HepG2 (cell line): ENCODE measurements around the gene TBC1D22A. TPM values are rescaled to one million over a fixed set of nuclear protein-coding genes. Genes with fewer than 3 reads are reported as not detected.

Experiments
- ATAC-seq: fragments of 200-7000 bp; cut with Tn5 transposase; 3 replicates; pipeline ENCODE4 v1.9.1; 2020; ENCODE audit warnings: mild to moderate bottlenecking, moderate library complexity
- BruUV-seq: library from RNA; stranded (reverse); fragments of 400-500 nt; replicated peaks from 2 replicates; lab custom pipeline; 2021; lab: Mats Ljungman, UMichigan
- CTCF ChIA-PET: fragments of 300-600 bp; formaldehyde crosslinking; extraction: SDS; loops from one replicate; lab custom pipeline; 2021; ENCODE audit warnings: low total read pairs, inconsistent platforms, low intra/inter-chr PET ratio; lab: Yijun Ruan, JAX
- POLR2A ChIA-PET: fragments of 350-600 bp; sonication (Branson Sonifier 250); formaldehyde crosslinking; loops from one replicate; lab custom pipeline; 2020; ENCODE audit warnings: antibody characterized with exemption, inconsistent platforms; lab: Yijun Ruan, JAX
- DNase-seq: peaks from one replicate; pipeline ENCODE4 v3.0.0-alpha.2; 2015; ENCODE audit warnings: low spot score
- FAIRE-seq: peaks from 3 replicates; lab custom pipeline; 2011; peaks lifted over from hg19 to GRCh38; lab: Jason Lieb, UNC
- H2AFZ ChIP-seq: one replicate; pipeline ENCODE4 v1.6.1; 2011; ENCODE audit warnings: low read length, inconsistent platforms
- H3K27ac ChIP-seq: fragments of 300-600 bp; 3 replicates; pipeline ENCODE4 v1.8.0; 2011; ENCODE audit warnings: mixed run types, mild to moderate bottlenecking, mixed read lengths, low read length, inconsistent platforms; ENCODE audit not compliant: insufficient read depth; ENCODE audit errors: extremely low read length
- H3K27me3 ChIP-seq, 2 experiments: fragments of 200-600 bp in 1 of 2; 2 replicates in 1 of 2; 3 replicates in 1 of 2; pipeline versions ENCODE4 v1.6.0 to v1.8.0; 2011; ENCODE audit warnings: low read length in 2 of 2, mild to moderate bottlenecking in 2 of 2, moderate library complexity in 2 of 2, inconsistent platforms in 1 of 2; ENCODE audit not compliant: insufficient read depth in 2 of 2, control insufficient read depth in 1 of 2
- H3K36me3 ChIP-seq, 2 experiments: fragments of 200-600 bp in 1 of 2; replicated peaks in 1 of 2; 2 replicates in 1 of 2; 3 replicates in 1 of 2; pipeline versions ENCODE4 v1.5.1 to v1.8.0; 2011; ENCODE audit warnings: low read length in 2 of 2, inconsistent platforms in 1 of 2; ENCODE audit not compliant: insufficient read depth in 2 of 2, control insufficient read depth in 1 of 2
- H3K4me1 ChIP-seq: 2 replicates; pipeline ENCODE4 v1.5.1; 2012; ENCODE audit warnings: low read length, inconsistent platforms; ENCODE audit not compliant: insufficient read depth
- H3K4me2 ChIP-seq: 2 replicates; pipeline ENCODE4 v1.6.0; 2011; ENCODE audit warnings: low read depth, low read length, inconsistent platforms
- H3K4me3 ChIP-seq, 3 experiments: fragments of 200-600 bp in 1 of 3; sonication (generic), shearing (Covaris generic) in 1 of 3; replicated peaks in 1 of 3; 2 replicates each; pipeline ENCODE4 v1.5.1; 2011 to 2016; ENCODE audit warnings: low read length in 3 of 3, inconsistent platforms in 2 of 3, low read depth in 2 of 3, mild to moderate bottlenecking in 2 of 3, control low read depth in 1 of 3, mixed read lengths in 1 of 3; ENCODE audit not compliant: insufficient read depth in 1 of 3
- H3K79me2 ChIP-seq: one replicate; pipeline ENCODE4 v1.6.1; 2011; ENCODE audit warnings: low read length, inconsistent platforms; ENCODE audit not compliant: insufficient read depth
- H3K9ac ChIP-seq: 2 replicates; pipeline ENCODE4 v1.6.0; 2011; ENCODE audit warnings: mild to moderate bottlenecking, low read depth, low read length, inconsistent platforms; ENCODE audit not compliant: insufficient read depth
- H3K9me3 ChIP-seq: 2 replicates; pipeline ENCODE4 v1.5.1; 2012; ENCODE audit warnings: mild to moderate bottlenecking, low read length
- H4K20me1 ChIP-seq: 2 replicates; pipeline ENCODE4 v1.6.0; 2011; ENCODE audit warnings: inconsistent platforms, mild to moderate bottlenecking, low read length, moderate library complexity; ENCODE audit not compliant: insufficient read depth
- ATF1 ChIP-seq: IDR thresholded peaks from 2 replicates; pipeline ENCODE4 v1.6.1; 2016; ENCODE audit warnings: mild to moderate bottlenecking, control low read depth
- BRD4 ChIP-seq: sonication (generic); formaldehyde crosslinking; IDR thresholded peaks from 2 replicates; pipeline ENCODE4 v1.4.0; 2020; ENCODE audit warnings: missing genetic modification reagents
- FIP1L1 ChIP-seq: fragments of 200-400 bp; formaldehyde crosslinking; IDR thresholded peaks from 2 replicates; pipeline ENCODE4 v1.6.1; 2018; ENCODE audit warnings: low read depth, mild to moderate bottlenecking, low read length, moderate library complexity, borderline replicate concordance; ENCODE audit not compliant: insufficient read depth
- GTF2F1 ChIP-seq: fragments of 150-350 bp; IDR thresholded peaks from 2 replicates; pipeline ENCODE4 v1.6.1; 2014; ENCODE audit warnings: low read length
- HIVEP1 ChIP-seq: sonication (generic); formaldehyde crosslinking; IDR thresholded peaks from 2 replicates; pipeline ENCODE4 v1.4.0; 2020; ENCODE audit warnings: mild to moderate bottlenecking, missing genetic modification reagents
- HNRNPH1 ChIP-seq: fragments of 200-400 bp; formaldehyde crosslinking; optimal IDR thresholded peaks from 2 replicates; pipeline ENCODE3; 2017; ENCODE audit warnings: mild to moderate bottlenecking, low read depth, low read length
- JUN ChIP-seq: sonication (generic); formaldehyde crosslinking; IDR thresholded peaks from 2 replicates; pipeline ENCODE4 v1.4.0; 2020; ENCODE audit warnings: mild to moderate bottlenecking, missing genetic modification reagents
- KAT7 ChIP-seq: IDR thresholded peaks from 2 replicates; pipeline ENCODE4 v1.6.1; 2018; ENCODE audit warnings: borderline replicate concordance, missing compliant biosample characterization
- NFKBIZ ChIP-seq: IDR thresholded peaks from 2 replicates; pipeline ENCODE4 v1.6.1; 2018; ENCODE audit warnings: missing genetic modification reagents, missing compliant biosample characterization
- PAWR ChIP-seq: sonication (generic); formaldehyde crosslinking; IDR thresholded peaks from 2 replicates; pipeline ENCODE4 v1.4.0; 2020; ENCODE audit warnings: missing genetic modification reagents, mild to moderate bottlenecking, borderline replicate concordance
- PLRG1 ChIP-seq: fragments of 450-650 bp; conservative IDR thresholded peaks from 2 replicates; pipeline ENCODE4 v1.6.1; 2016
- RARG ChIP-seq: sonication (generic); formaldehyde crosslinking; IDR thresholded peaks from 2 replicates; pipeline ENCODE4 v1.4.0; 2020; ENCODE audit warnings: low read depth, mild to moderate bottlenecking, missing genetic modification reagents
- RCOR2 ChIP-seq: IDR thresholded peaks from 2 replicates; pipeline ENCODE4 v1.6.1; 2016; ENCODE audit warnings: missing biosample characterization, missing genetic modification reagents
- THYN1 ChIP-seq: sonication (generic); formaldehyde crosslinking; IDR thresholded peaks from 2 replicates; pipeline ENCODE4 v1.8.1; 2023; ENCODE audit warnings: low read depth, mild to moderate bottlenecking, moderate library complexity, missing genetic modification reagents, borderline replicate concordance
- U2AF2 ChIP-seq: fragments of 200-400 bp; formaldehyde crosslinking; IDR thresholded peaks from 2 replicates; pipeline ENCODE4 v1.6.1; 2017; ENCODE audit warnings: low read depth, mild to moderate bottlenecking, low read length
- ZMYM3 ChIP-seq: sonication (generic); formaldehyde crosslinking; IDR thresholded peaks from 2 replicates; pipeline ENCODE4 v1.5.1; 2020; ENCODE audit warnings: mild to moderate bottlenecking, missing genetic modification reagents
- ZNF138 ChIP-seq: sonication (generic); formaldehyde crosslinking; IDR thresholded peaks from 2 replicates; pipeline ENCODE4 v1.5.0; 2020; ENCODE audit warnings: mild to moderate bottlenecking, low read depth, missing genetic modification reagents
- ZNF232 ChIP-seq: sonication (generic); formaldehyde crosslinking; IDR thresholded peaks from 2 replicates; pipeline ENCODE4 v1.4.0; 2020; ENCODE audit warnings: missing genetic modification reagents, borderline replicate concordance
- ZNF451 ChIP-seq: sonication (generic); formaldehyde crosslinking; IDR thresholded peaks from 2 replicates; pipeline ENCODE4 v1.5.0; 2020; ENCODE audit warnings: mild to moderate bottlenecking, missing genetic modification reagents
- ZNF7 ChIP-seq: IDR thresholded peaks from 2 replicates; pipeline ENCODE4 v1.6.1; 2016; ENCODE audit warnings: missing biosample characterization, missing genetic modification reagents
- WGBS: methylation state at CpG from one replicate; pipeline ENCODE4 v1.1.6; 2017; ENCODE audit warnings: low lambda C conversion rate; 5-methylcytosine and 5-hydroxymethylcytosine counted together
- in situ Hi-C: cut with HindIII; loops from 2 replicates; pipeline ENCODE4 v1.10.0; 2017; ENCODE audit warnings: low pct_unique_long_range_greater_than_20kb; ENCODE audit not compliant: extremely low pct_ligation_motif_present
- intact Hi-C: fragments of 100-400 bp; cut with micrococcal nuclease; formaldehyde crosslinking; loops from one replicate; pipeline ENCODE4 v1.10.0; 2022; ENCODE audit not compliant: unreplicated experiment
- polyA plus RNA-seq, 8 experiments: library from polyadenylated mRNA; depleted of rRNA in 3 of 8; stranded (reverse) in 7 of 8; unstranded in 1 of 8; fragments of >200 nt; fragmentation: Illumina TruSeq in 4 of 8; extraction: Trizol in 4 of 8; gene quantifications; 2 replicates each; pipeline versions ENCODE4 v1.2.1 to v1.2.3, GENCODE V29; 2011 to 2016; ENCODE audit warnings: low read depth in 4 of 8, missing spikeins in 1 of 8, mixed read lengths in 1 of 8; ENCODE audit not compliant: insufficient read depth in 1 of 8
- total RNA-seq, 5 experiments: library from RNA; depleted of rRNA; stranded (reverse); fragments of >200 nt; fragmentation: Illumina TruSeq; extraction: Trizol; gene quantifications; 2 replicates each; pipeline ENCODE4 v1.2.3, GENCODE V29; 2016; ENCODE audit warnings: low read depth in 1 of 5

Gene TBC1D22A
- total and polyA plus RNA-seq, 2 of the 13 experiments (the other 11 are each of a cell fraction or from before 2014, with no cell fraction given): 17.3 to 18.0 TPM

DNA sequence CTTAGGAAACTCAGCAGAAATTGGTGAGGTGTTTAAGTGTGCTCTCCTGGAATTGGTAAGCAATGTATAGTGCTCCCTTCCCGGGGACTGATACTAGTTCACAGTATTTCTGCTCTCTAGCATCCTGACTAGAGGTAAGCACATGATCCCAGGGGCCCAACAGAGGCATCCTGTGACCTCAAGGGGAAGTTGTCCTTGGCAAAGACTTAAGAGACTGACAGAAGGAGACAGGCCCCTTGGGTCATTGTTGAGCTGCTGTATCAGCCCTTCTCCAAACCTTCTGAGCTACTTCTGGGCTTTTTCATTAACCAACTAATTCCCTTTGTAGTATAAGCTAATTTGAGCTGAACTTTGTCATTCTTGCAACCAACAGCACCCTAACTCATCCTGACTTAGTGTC is 4.3 kb upstream of the TBC1D22A start:
- Histone ChIP-seq H3K36me3 (peaks cover 0 to 1% of the 10 kb centered on the region in 2 experiments; a peak in 1 of 5 replicates), H2AFZ (no peak overlapping the region), H3K4me2 (no peak overlapping the region), H4K20me1 (no peaks in the 10 kb centered on the region), H3K79me2 (peaks cover 20% of the 10 kb centered on the region), H3K27ac (no peak overlapping the region), H3K4me3 (no peak overlapping the region), H3K9ac (no peak overlapping the region), H3K27me3 (no peaks in the 10 kb centered on the region; a peak in 1 of 5 replicates), H3K4me1 (peaks cover 55% of the 10 kb centered on the region), H3K9me3 (peaks cover 8% of the 10 kb centered on the region)
- no peak for DNase-seq
- FAIRE-seq: no peak
- no peak for ATAC-seq
- POLR2A ChIA-PET: interaction anchor here (0.8 to 3.2 kb wide), 12 partner anchors 8 to 177 kb away, joined by 3 to 35 read pairs (median 5); partner anchors contain the start of gene CERK
- in situ Hi-C loops: no loop called here
- no peak for TF ChIP-seq HNRNPH1
- TF ChIP-seq ZNF232 (CRISPR knock-in tag): no peak
- no peak for TF ChIP-seq PAWR (CRISPR knock-in tag)
- TF ChIP-seq FIP1L1: no peak
- no peak for TF ChIP-seq THYN1 (CRISPR knock-in tag)
- TF ChIP-seq KAT7 (CRISPR knock-in tag): no peak
- no peak for TF ChIP-seq ZMYM3 (CRISPR knock-in tag)
- TF ChIP-seq NFKBIZ: no peak
- no peak for TF ChIP-seq RARG
- no peak for TF ChIP-seq ATF1
- no peak for TF ChIP-seq BRD4 (CRISPR knock-in tag)
- TF ChIP-seq GTF2F1: no peak
- TF ChIP-seq ZNF138 (CRISPR knock-in tag): no peak
- TF ChIP-seq JUN: no peak
- TF ChIP-seq ZNF7 (CRISPR knock-in tag): no peak
- no peak for TF ChIP-seq ZNF451
- no peak for TF ChIP-seq HIVEP1 (CRISPR knock-in tag)
- TF ChIP-seq RCOR2 (CRISPR knock-in tag): no peak
- TF ChIP-seq U2AF2: no peak
- TF ChIP-seq PLRG1: no peak
- intact Hi-C loops: loop anchor here (2.0 kb wide), 2 partner anchors 17 to 41 kb away; no protein-coding TSS in a partner anchor
- WGBS: 80% methylated on average over 1 of the region's 1 CpG
- BruUV-seq: no TSS peak
- CTCF ChIA-PET: interaction anchor here (1.3 to 1.5 kb wide), 3 partner anchors 19 to 45 kb away, joined by 4 to 5 read pairs (median 5); no protein-coding TSS in a partner anchor
